HCEC 1CT (cell line): ENCODE results near the gene TMEM191C.
"Not testable (repeated sequence)": the region's sequence is repeated elsewhere in the genome, so short reads cannot be mapped to it uniquely, and the experiment has no call there.

Experiments used
- DNase-seq: peaks from one replicate; pipeline ENCODE4 v3.0.0-alpha.2; 2017

Gene TMEM191C

GRCh38 chr22:21467337-21468193 is at the start of gene TMEM191C:
Gene TMEM191C, plus strand, starts transcription at chr22:21467387. Its CDS starts 73 bp downstream, at chr22:21467460.
- DNase-seq: not testable (repeated sequence)

- not testable (repeated sequence) for DNase-seq
Measured at GRCh38 chr22:21417853-21418252, 49.3 kb upstream of the TMEM191C start.

GRCh38 chr22:21418974-21419638 is 48.1 kb upstream of the TMEM191C start:
- DNase-seq: not testable (repeated sequence)

- DNase-seq: not testable (repeated sequence)
Measured at GRCh38 chr22:21420180-21420763, 46.9 kb upstream of the TMEM191C start.

GRCh38 chr22:21424084-21424709 is 43.0 kb upstream of the TMEM191C start:
- not testable (repeated sequence) for DNase-seq

- not testable (repeated sequence) for DNase-seq
Measured at GRCh38 chr22:21434378-21435233, 32.6 kb upstream of the TMEM191C start.

GRCh38 chr22:21435998-21436810 is 31.0 kb upstream of the TMEM191C start:
- DNase-seq: not testable (repeated sequence)

GRCh38 chr22:21438013-21438412 is 29.2 kb upstream of the TMEM191C start:
- DNase-seq: not testable (repeated sequence)

GRCh38 chr22:21440018-21440636 is 27.1 kb upstream of the TMEM191C start:
- DNase-seq: not testable (repeated sequence)

GRCh38 chr22:21440676-21441075 is 26.5 kb upstream of the TMEM191C start:
- not testable (repeated sequence) for DNase-seq

GRCh38 chr22:21441170-21441569 is 26.0 kb upstream of the TMEM191C start:
- DNase-seq: not testable (repeated sequence)

GRCh38 chr22:21442123-21442522 is 25.1 kb upstream of the TMEM191C start:
- DNase-seq: not testable (repeated sequence)

GRCh38 chr22:21442646-21443045 is 24.5 kb upstream of the TMEM191C start:
- DNase-seq: not testable (repeated sequence)

GRCh38 chr22:21443057-21443734 is 24.0 kb upstream of the TMEM191C start:
- no peak for DNase-seq

- DNase-seq: no peak
Measured at GRCh38 chr22:21443735-21444421, 23.3 kb upstream of the TMEM191C start.

GRCh38 chr22:21444701-21445436 is 22.3 kb upstream of the TMEM191C start:
- DNase-seq: no peak

GRCh38 chr22:21445437-21446127 is 21.6 kb upstream of the TMEM191C start:
- DNase-seq: no peak
